Activated CD4-positive, alpha-beta T cell treated with anti-CD3 and anti-CD28 coated beads for 4 hours (primary cell): ENCODE data around the gene TUBGCP6.

Source experiments
- DNase-seq, 2 donors: peaks; one replicate each; pipeline ENCODE4 v3.0.0-alpha.2; 2020

The TUBGCP6 gene, protein sequence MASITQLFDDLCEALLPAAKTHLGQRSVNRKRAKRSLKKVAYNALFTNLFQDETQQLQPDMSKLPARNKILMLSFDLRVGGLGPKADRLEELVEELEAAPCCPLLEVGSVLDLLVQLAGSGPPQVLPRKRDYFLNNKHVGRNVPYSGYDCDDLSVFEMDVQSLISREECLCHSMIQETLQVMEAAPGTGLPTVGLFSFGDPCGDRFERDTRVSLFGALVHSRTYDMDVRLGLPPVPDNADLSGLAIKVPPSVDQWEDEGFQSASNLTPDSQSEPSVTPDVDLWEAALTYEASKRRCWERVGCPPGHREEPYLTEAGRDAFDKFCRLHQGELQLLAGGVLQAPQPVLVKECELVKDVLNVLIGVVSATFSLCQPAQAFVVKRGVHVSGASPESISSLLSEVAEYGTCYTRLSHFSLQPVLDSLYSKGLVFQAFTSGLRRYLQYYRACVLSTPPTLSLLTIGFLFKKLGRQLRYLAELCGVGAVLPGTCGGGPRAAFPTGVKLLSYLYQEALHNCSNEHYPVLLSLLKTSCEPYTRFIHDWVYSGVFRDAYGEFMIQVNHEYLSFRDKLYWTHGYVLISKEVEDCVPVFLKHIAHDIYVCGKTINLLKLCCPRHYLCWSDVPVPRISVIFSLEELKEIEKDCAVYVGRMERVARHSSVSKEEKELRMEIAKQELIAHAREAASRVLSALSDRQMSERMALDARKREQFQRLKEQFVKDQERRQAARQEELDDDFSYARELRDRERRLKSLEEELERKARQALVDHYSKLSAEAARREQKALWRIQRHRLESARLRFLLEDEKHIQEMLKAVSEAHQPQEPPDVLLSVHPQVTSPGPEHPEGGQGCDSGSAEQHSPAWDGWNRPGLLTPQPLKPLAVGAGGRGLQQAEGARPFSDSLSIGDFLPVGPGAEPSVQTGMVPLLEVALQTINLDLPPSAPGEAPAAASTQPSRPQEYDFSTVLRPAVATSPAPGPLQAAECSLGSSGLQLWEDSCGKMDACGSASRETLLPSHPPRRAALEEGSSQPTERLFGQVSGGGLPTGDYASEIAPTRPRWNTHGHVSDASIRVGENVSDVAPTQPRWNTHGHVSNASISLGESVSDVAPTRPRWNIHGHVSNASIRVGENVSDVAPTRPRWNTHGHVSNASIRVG (N-terminal part only)

DNA sequence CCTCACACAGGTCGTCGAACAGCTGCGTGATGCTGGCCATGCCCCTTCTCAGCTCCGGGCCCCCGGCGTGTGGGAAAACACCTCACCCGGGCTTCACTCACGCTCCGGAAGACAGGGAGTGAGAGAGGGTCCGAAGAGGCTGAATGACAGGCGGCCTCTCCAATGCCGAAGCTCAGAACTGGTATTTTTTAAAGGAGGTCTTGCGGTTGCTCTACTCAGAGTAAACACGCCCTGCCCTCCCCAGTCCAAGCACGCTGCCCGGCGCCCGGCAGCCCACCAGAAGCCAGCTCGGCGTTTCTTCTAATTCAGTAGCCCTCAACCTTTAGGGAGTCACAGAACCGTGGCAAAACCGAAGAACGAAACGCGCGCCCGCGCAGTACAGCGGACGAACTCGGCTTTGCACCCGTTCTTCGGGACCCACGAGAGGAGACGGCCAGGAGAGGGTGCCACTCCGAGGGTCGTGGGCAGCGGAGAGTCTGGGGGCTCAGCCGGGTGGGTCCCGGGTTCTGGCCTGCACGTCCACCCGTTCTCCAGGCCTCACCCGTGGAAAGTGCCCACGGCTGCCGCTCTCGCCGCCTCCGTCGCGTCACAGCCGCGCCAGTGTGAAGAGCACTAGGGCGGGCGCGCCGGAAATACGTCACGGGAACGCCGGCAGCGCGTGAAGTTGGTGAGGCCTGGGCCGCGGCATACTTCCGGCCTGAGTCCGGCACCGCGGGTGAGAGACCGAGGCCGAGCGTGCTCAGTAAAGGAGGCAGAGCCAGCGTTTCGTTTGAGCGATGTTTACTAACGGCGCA, at the start of gene TUBGCP6:
Gene TUBGCP6 (minus strand): TSS at position 604 of the 794 bp plus-strand sequence. CDS start 564 bp downstream, at position 40.
- peak; percentile 91 to 93 for DNase-seq

DNA sequence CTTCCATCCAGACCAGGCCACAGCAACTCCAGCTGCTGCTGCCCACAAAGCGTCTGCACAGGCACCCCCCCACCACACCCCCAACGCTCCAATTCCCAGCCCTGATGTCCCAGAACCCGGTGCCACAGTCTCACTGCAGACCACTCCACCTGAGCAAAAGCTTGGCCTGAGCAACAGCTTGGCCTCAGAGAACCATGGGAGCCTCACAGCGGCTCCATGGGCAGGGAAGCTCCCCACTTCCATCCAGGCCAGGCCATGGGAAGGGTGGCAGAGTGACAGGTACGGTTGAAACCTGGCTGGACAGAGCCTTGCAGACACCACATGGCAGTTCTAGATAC, 49.5 kb upstream of the TUBGCP6 start:
- DNase-seq, result no peak

DNA sequence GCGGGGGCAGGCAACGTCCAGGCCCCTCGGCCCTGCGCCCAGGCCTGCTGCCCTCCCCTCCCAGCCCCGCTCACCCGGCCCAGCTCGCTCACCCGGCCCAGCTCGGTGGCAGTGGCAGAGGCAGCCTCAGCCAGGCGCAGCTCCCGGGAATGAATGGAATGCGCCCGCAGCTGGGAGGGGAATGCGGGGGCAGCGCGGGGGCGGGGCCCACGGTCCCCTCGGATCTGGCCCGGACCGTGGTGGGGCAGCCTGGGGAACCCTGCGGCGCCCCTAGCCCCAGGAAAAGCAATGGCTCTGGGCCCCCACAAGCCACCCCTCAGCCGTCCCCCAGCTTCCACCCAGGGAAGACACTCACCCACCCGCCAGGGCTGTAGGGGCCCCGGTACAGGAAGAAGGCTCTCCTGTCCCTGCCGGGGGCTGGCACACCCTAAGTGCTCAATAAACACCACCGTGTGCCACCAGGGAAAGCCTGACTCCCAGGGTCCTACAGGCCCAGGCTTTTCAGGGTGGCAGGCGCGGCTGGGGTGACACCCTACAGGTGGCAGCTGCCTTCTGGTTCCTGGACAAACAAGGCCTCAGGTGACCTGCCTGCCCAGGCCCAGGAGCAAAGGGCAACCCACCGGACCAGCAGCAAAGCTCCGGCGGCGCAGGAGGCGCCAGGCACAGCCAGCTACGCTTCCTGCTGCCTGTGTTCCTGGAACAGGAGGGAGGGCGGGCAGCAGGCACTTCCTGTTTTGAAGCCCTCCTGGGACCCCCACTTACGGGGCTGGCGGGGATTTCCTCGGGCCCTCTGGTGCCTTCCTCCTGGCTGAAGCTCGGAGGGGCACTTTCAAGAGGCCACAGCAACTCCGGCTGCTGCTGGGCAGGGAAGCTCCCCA, 48.9 kb upstream of the TUBGCP6 start:
- DNase-seq, result no peak

DNA sequence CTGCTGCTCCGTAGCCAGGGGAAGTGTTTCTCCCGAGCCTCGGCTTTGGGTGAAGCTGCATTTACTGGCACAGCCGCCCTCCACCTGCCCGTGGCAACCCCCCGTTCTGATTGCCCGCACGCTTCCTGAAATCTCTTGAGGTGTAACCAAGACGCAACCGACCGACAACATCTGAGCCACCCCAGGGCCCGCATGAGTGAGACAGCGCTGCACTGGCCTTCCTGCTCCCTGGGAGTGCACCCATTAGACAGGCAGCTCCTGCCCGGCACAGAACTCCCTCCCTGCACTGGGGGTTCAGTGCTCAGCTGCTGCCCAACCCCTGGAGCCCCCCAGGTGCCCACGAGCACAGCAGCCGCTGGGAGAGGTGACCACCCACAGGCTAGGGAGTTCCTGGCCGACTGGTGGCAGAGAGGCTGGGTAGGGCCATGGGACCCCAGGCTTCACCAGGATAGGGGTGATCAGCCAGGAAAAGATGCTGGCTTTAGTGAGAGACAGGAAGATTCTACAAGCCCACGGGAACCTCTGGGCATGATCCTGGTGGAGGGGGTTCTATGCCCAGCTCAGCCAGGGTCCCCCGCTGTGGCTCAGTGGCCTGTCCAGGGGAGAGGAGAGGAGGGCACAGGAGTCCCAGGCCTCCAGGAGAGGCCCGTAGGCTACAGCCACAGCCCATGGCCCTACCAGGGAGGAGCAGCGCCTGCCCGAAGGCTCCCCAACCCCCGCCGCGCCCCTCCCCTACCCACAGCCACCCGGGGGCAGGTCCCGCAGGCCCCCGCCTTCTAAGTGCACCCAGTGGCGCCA, 48.0 kb upstream of the TUBGCP6 start:
- DNase-seq, result no peak

- no peak for DNase-seq
Measured at GRCh38 chr22:50289942-50290630, 45.3 kb upstream of the TUBGCP6 start.

- no peak for DNase-seq
Measured at GRCh38 chr22:50289151-50289941, 44.5 kb upstream of the TUBGCP6 start.

DNA sequence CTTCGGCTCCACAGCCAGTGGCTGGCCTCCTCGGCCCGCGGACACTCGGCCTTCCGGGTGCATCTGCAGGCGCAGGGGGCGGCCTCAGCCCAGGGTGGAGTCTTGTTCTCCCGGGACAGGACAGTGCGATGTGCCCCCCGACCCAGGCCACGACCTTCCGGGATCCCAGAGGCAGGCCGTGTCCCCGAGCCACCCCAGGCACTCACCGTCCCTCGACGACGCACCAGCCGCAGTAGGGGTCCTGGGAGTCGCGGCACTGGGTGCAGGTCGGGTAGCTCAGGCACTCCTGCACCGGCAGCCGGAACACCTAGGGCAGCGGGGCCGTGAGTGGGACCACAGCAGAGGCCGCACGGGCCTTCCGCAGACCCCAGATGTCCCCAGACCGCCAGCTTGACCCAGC, 42.9 kb upstream of the TUBGCP6 start:
- DNase-seq, result no peak

- DNase-seq, result no peak
Measured at GRCh38 chr22:50286701-50287318, 42.0 kb upstream of the TUBGCP6 start.

- DNase-seq, result no peak
Measured at GRCh38 chr22:50286275-50286674, 41.5 kb upstream of the TUBGCP6 start.

DNA sequence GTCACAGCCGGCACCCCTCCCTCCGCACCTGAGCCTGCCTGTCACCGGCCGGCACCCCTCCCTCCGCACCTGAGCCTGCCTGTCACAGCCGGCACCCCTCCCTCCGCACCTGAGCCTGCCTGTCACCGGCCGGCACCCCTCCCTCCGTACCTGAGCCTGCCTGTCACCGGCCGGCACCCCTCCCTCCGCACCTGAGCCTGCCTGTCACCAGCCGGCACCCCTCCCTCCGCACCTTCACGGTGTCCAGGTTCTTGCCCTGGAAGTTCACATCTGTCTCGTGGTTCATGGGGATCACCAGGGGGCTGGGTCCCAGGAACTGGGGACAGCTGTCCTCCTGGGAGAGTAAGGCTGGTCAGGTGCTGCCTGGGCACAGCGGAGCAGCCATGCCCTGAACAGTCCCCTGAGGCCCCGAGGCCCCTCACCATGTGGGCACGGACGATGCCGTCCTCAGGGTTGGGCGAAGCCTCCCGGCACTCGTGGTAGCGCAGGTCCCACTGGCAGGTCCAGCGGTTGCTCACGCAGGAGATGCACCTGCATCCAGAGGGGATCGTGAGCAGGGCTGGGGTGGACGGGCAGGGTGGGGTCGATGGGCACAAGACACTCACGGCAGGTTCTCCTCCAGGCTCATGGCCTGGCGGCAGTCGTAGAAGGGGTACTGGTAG, 40.9 kb upstream of the TUBGCP6 start:
- no peak for DNase-seq

DNA sequence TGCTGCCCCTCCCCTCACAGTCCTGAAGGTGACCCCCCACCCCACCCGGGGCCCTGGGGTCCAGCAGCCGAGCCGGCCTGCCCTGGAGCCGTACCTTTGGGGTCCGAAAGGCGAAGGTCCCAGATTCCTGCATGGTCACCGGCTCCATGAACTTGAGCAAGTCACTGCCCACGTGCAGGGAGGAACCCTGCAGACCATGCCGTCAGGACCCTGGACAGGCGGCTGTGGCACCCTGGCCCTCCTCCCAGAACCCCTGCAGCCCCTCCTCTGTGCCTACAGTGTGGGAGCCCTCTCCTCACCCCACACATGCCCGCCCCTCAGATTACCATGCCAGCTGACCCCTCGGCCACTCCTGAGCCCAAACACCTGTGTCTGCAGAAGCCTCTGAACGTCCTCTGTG, 39.7 kb upstream of the TUBGCP6 start:
- DNase-seq, result no peak

DNA sequence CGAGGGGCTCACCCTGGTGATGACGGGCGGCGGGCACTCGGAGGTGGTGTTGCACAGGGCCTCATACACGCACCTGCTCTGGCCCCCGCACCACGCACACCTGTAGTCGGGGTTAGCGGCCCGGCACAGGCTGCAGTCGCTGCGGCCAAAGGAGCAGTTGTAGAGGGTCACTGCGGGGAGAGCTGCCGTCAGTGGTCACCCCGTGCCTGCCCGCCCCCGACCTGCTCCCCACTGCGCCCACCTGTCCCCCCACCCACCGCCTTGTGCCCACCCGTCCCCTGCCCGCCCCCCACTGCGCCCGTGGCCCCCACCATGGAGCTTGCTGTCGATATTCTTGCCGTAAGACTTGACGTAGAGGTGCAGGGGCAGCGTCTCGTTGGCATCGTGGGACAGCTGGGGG, 39.0 kb upstream of the TUBGCP6 start:
- no peak for DNase-seq

DNA sequence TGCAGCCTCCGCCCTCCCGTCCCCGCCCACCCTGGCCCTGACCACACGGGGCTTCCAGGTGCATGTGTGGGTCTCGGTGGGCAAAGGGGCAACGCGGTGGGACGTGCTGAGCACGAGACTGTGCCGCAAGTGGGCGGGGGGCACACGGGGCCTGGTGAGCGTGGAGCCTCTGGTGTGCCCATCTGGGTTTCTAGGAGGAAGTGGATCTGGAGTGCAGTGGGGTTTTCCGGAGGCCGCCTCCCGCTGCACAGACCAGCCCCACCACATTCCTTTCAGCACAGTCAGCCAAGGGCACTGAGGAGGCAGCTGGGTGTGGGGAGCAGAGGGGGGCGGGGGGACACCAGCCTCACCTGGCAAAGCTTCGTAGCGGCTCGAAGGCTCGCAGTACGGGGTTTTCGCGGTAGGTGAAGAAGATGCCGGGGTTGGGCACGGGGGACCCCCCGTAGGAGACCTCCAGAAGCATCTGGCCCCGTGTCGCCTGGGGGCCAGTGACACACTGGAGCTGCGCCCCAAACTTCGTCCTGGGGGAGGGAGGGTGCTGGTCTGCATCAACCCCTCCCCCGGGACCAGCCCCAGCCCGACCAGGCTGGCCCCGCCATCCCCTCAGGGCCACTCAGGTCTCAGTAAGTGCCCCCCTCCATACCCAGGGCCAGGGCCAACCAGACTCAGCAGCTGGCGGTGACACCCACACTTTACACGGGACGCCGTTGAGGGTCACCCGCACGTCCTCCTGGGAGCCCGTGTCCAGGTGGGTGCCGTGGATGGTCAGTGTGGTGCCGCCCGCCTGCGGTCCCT, 37.7 kb upstream of the TUBGCP6 start:
- no peak for DNase-seq

DNA sequence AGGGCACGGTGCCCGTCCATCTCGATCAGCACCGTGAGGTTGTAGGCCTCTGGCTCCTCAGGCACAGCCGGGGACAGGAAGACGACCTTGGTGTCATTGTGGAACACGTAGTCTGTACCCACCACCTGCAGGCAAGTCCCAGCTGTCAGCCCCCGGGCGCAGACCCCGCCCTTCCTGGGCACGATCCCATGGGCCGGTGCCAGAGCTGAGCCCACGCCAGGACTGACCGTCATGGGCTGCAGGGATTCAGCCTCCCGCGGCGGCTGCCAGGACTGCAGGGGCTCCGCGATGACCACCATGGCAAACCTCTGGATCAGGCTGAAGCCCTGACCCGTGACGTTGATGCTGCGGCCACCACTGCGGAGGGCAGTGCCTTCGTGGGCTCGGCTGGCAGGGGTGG, 37.1 kb upstream of the TUBGCP6 start:
- no peak for DNase-seq

GRCh38 chr22:50281384-50281760, 36.5 kb upstream of the TUBGCP6 start:
- DNase-seq, result no peak

DNA sequence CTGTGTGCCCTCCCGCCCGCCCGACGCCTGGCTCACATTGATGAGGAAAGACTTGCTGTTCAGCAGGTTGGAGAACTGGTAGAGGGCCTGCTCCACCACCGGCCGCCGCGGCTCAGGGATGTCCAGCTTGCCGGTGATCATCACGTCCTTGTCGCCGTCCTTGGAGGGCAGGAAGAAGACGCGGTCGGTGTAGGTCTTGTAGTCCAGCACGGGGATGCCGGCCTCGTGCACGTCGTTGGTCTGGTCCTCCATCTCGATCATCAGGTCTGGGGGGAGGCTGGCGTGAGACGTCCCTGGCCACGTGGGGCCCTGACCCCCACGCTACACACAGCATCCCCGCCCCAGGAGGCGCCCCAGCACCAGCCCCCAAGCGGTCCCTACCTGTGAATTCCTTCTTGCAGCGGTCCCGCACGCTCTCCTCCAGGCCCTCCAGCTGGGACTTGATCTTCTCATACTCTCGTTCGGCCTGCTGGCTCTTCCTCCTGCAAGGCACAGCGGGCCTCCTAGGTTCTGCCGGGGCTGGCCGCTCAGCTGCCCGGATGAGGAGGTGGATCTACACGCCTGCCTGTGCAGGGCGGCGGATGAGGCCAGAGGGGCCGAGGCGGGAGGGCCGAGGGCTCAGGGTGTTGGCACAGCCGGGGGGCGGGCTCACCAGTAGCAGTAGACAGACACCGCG, 36.0 kb upstream of the TUBGCP6 start:
- DNase-seq, result no peak
